ENCODE data around the gene CIRBP.

Gene CIRBP

DNA sequence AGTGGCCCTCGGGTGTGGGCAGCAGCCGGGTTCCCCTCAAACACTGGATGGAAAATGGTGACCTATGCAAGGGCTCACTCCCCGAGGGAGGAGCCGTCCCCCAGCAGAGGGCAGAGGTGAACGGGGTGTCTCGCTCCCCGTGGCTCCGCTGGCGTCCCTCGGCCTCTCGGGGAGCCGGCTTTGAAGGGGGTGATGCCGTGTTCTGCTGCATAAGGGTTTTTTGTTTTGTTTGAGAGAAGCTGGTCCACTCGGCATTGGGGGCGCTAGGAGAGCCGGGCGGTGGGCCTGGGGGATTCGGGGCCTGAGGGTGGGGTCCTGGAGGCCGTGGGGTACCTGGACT lies 20.5 kb downstream of the CIRBP start:
- TF ChIP-seq, protein P1, sequence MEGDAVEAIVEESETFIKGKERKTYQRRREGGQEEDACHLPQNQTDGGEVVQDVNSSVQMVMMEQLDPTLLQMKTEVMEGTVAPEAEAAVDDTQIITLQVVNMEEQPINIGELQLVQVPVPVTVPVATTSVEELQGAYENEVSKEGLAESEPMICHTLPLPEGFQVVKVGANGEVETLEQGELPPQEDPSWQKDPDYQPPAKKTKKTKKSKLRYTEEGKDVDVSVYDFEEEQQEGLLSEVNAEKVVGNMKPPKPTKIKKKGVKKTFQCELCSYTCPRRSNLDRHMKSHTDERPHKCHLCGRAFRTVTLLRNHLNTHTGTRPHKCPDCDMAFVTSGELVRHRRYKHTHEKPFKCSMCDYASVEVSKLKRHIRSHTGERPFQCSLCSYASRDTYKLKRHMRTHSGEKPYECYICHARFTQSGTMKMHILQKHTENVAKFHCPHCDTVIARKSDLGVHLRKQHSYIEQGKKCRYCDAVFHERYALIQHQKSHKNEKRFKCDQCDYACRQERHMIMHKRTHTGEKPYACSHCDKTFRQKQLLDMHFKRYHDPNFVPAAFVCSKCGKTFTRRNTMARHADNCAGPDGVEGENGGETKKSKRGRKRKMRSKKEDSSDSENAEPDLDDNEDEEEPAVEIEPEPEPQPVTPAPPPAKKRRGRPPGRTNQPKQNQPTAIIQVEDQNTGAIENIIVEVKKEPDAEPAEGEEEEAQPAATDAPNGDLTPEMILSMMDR (conservative IDR thresholded peaks at IDR 0.05; ENCODE audit: low read depth) = no peak
- no peak overlapping the region for H3K27ac ChIP-seq
- DNase-seq (ENCODE audit: low spot score) = no peak
- ChIA-PET CTCF (no interaction called here), POLR2A (ENCODE audit: low non-redundant PET) (no interaction called here)

DNA sequence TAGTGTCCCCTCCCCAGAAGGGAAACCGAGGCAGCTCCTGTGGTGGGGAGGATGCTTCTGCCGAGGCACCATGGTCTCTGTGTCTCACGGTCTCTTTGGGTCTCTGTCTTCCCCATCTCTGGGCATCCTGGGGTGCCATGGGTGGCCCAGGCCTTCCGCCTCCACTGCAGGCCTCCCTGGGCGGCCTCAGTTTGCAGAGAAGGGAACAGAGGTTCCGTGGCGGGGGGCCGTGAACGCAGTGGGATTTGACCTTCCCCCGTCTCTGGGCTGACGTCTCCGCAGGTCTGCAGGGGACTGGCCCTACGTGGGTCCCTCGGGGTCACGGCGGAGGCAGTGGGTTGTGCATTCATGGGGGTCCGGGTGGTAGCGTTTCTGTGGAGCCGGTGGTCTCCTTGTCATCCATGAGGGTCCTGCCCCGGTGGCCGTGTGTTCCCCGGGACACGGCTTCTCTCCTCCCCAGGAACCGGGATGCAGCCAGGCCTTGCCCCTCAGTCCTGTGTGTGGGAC lies 21.1 kb downstream of the CIRBP start:
- H3K27ac ChIP-seq = no peak overlapping the region
- ChIA-PET POLR2A (ENCODE audit: low non-redundant PET) (no interaction called here), CTCF (interaction anchor here (0.8 kb wide), 1 partner anchor 10 kb away, joined by 3 read pairs; no protein-coding TSS in a partner anchor)
- TF ChIP-seq, protein P1 (conservative IDR thresholded peaks at IDR 0.05; ENCODE audit: low read depth) = no peak
- DNase-seq (ENCODE audit: low spot score) = no peak

GRCh38 chr19:1290703-1291651 lies 21.8 kb downstream of the CIRBP start:
- TF ChIP-seq, protein P1 (conservative IDR thresholded peaks at IDR 0.05; ENCODE audit: low read depth) = no peak
- no peak overlapping the region for H3K27ac ChIP-seq
- no peak for DNase-seq (ENCODE audit: low spot score)
- CTCF ChIA-PET = interaction anchor here (0.8 kb wide), 1 partner anchor 11 kb away, joined by 3 read pairs; no protein-coding TSS in a partner anchor
- POLR2A ChIA-PET (ENCODE audit: low non-redundant PET) = no interaction called here

GRCh38 chr19:1291761-1292418 lies 22.8 kb downstream of the CIRBP start:
- TF ChIP-seq, protein P1 (conservative IDR thresholded peaks at IDR 0.05; ENCODE audit: low read depth) = no peak

DNA sequence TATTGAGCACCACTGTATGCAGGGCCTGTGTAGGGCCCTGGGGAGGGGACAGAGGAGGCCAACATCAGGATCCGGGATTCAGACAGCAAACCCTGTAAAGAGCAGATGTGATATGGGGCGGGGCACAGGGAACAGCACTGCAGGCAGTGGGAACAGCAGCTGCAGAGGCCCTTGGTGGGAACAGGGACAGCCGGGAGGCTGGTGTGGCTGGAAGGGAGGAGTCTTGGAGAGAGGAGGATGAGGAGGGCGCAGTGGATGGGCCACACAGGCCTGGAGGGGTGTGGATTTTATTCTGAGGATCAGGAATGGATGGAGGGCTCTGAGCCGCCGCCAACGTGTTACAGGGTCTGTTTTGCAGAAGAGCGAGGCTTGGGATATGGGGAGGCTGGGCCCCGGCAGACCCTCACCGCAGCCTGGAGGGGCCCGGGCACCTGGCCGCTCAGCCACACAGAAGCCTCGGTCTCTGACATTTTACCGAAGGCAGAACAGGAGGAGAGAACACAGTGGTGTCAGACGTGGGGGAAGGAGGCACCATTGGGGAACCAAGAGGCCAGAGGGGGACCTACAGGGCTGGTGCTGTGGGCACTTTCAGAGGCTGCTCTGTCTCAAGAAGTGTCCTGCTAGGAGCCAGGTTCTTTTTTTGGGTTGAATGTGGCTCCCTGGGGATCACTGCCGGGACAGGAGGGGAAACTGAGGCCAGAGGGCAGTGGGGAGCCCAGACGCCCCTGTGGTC lies 23.5 kb downstream of the CIRBP start:
- ChIA-PET POLR2A (ENCODE audit: low non-redundant PET) (no interaction called here), CTCF (interaction anchor here (0.7 to 0.8 kb wide), 2 partner anchors 28 to 56 kb away, joined by 4 read pairs; no protein-coding TSS in a partner anchor)
- TF ChIP-seq, protein P1 (conservative IDR thresholded peaks at IDR 0.05; ENCODE audit: low read depth) = no peak
- DNase-seq (ENCODE audit: low spot score) = no peak
- no peak overlapping the region for H3K27ac ChIP-seq

More at GRCh38 chr19:1291761-1292418, 22.8 kb downstream of the CIRBP start:
- no peak overlapping the region for H3K27ac ChIP-seq
- POLR2A ChIA-PET (ENCODE audit: low non-redundant PET) = no interaction called here
- DNase-seq (ENCODE audit: low spot score) = no peak
- CTCF ChIA-PET = interaction anchor here (0.7 kb wide), 1 partner anchor 55 kb away, joined by 4 read pairs; no protein-coding TSS in a partner anchor

Data from RWPE1 (cell line).